ENCODE data around the gene ALDH1A1.

DNA sequence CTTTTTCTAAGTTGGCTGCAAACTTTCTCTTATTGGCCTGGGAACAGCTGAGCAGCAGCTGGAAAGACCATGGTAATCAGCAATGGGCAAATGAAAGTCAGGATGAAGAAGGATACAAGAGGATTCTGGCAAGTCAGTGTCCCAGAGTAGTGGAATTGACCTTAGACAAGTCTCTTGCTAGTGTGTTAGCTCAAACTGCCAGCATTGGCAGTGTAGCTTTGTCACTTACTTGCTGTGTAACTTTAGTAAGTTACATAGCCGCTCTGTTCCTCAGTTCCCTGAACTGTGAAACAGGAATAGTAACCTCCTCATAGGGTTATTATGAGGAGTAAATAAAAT lies 3.6 kb downstream of the ALDH1A1 start:
- TF ChIP-seq, protein P1, sequence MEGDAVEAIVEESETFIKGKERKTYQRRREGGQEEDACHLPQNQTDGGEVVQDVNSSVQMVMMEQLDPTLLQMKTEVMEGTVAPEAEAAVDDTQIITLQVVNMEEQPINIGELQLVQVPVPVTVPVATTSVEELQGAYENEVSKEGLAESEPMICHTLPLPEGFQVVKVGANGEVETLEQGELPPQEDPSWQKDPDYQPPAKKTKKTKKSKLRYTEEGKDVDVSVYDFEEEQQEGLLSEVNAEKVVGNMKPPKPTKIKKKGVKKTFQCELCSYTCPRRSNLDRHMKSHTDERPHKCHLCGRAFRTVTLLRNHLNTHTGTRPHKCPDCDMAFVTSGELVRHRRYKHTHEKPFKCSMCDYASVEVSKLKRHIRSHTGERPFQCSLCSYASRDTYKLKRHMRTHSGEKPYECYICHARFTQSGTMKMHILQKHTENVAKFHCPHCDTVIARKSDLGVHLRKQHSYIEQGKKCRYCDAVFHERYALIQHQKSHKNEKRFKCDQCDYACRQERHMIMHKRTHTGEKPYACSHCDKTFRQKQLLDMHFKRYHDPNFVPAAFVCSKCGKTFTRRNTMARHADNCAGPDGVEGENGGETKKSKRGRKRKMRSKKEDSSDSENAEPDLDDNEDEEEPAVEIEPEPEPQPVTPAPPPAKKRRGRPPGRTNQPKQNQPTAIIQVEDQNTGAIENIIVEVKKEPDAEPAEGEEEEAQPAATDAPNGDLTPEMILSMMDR (conservative IDR thresholded peaks at IDR 0.05; ENCODE audit: low read length): no peak
- no peak for TF ChIP-seq EZH2phosphoT487 (IDR thresholded peaks at IDR 0.05; ENCODE audit: borderline replicate concordance, low read depth, low read length)
